HCT116 (cell line): Measurements from ENCODE around the gene PDK1. TPM values are rescaled to one million over a fixed set of nuclear protein-coding genes. Genes with fewer than 3 reads are reported as not detected.

ENCODE experiments used
- ATAC-seq: fragments of 200-7000 bp; cut with Tn5 transposase; 2 replicates; pipeline ENCODE4 v1.9.1; 2020; ENCODE audit warnings: mild to moderate bottlenecking, moderate library complexity
- BruUV-seq: library from RNA; stranded (reverse); fragments of 400-500 nt; replicated peaks from 2 replicates; lab custom pipeline; 2021; lab: Mats Ljungman, UMichigan
- CTCF ChIA-PET: fragments of 300-600 bp; sonication (Branson Sonifier 250); formaldehyde crosslinking; loops from one replicate; lab custom pipeline; 2021; ENCODE audit warnings: antibody characterized with exemption; lab: Charles Lee
- POLR2A ChIA-PET: fragments of 300-600, 350-600 bp; sonication (Branson Sonifier 250); formaldehyde crosslinking; loops from one replicate; lab custom pipeline; 2021; ENCODE audit warnings: antibody characterized with exemption; lab: Charles Lee
- RAD21 ChIA-PET, 2 experiments: fragments of 300-600 bp; sonication (Branson Sonifier 250); formaldehyde crosslinking; loops; one replicate each; lab custom pipeline; 2023; ENCODE audit warnings: low total read pairs in 2 of 2; ENCODE audit not compliant: uncharacterized antibody in 2 of 2, unreplicated experiment in 2 of 2, low non-redundant PET in 1 of 2; lab: Charles Lee
- DNase-seq: peaks from one replicate; pipeline ENCODE4 v3.0.0-alpha.2; 2010; ENCODE audit warnings: low read depth, low spot score
- H2AFZ ChIP-seq: fragments of 200-600 bp; shearing (Covaris generic), sonication (generic); 2 replicates; pipeline ENCODE4 v1.6.1; 2017; ENCODE audit warnings: low read depth, mixed run types, mixed read lengths, antibody characterized with exemption, low read length; ENCODE audit not compliant: poor library complexity, severe bottlenecking
- H3K27ac ChIP-seq: 2 replicates; pipeline ENCODE4 v1.5.1; 2012; ENCODE audit warnings: low read depth, low read length
- H3K27me3 ChIP-seq: fragments of 200-600 bp; sonication (generic); 2 replicates; pipeline ENCODE4 v1.6.1; 2016; ENCODE audit warnings: mixed run types, low read length, mixed read lengths; ENCODE audit not compliant: insufficient read depth
- H3K36me3 ChIP-seq, 2 experiments: fragments of 200-500 bp in 1 of 2; fragments of 200-600 bp in 1 of 2; sonication (Bioruptor generic) in 1 of 2; sonication (generic) in 1 of 2; 2 replicates each; pipeline versions ENCODE4 v1.5.1 to v1.6.1; 2014 to 2016; ENCODE audit warnings: low read length in 2 of 2, inconsistent platforms in 1 of 2, mixed read lengths in 1 of 2, mixed run types in 1 of 2; ENCODE audit not compliant: insufficient read depth in 2 of 2, control insufficient read depth in 1 of 2
- H3K4me1 ChIP-seq, 2 experiments: fragments of 200-600 bp in 1 of 2; sonication (generic) in 1 of 2; 2 replicates each; pipeline versions ENCODE4 v1.5.1 to v1.6.1; 2012 to 2017; ENCODE audit warnings: low read length in 2 of 2, inconsistent platforms in 1 of 2, mild to moderate bottlenecking in 1 of 2, mixed read lengths in 1 of 2, mixed run types in 1 of 2, moderate library complexity in 1 of 2; ENCODE audit not compliant: insufficient read depth in 2 of 2, control insufficient read depth in 1 of 2
- H3K4me2 ChIP-seq: fragments of 200-600 bp; sonication (generic); 2 replicates; pipeline ENCODE4 v1.6.1; 2017; ENCODE audit warnings: mixed run types, low read length, mixed read lengths
- H3K4me3 ChIP-seq, 2 experiments: fragments of 200-600 bp in 1 of 2; sonication (generic) in 1 of 2; replicated peaks in 1 of 2; 2 replicates each; pipeline ENCODE4 v1.5.1; 2011 to 2016; ENCODE audit warnings: low read length in 2 of 2, control low read depth in 1 of 2, low read depth in 1 of 2, mild to moderate bottlenecking in 1 of 2, mixed read lengths in 1 of 2, mixed run types in 1 of 2
- H3K79me2 ChIP-seq: fragments of 200-600 bp; sonication (generic); 2 replicates; pipeline ENCODE4 v1.6.1; 2017; ENCODE audit warnings: mild to moderate bottlenecking, mixed run types, low read length, moderate library complexity, mixed read lengths; ENCODE audit not compliant: insufficient read depth
- H3K9ac ChIP-seq: fragments of 200-600 bp; sonication (generic); 2 replicates; pipeline ENCODE4 v1.6.1; 2016; ENCODE audit warnings: low read length, mixed read lengths
- H3K9me2 ChIP-seq: fragments of 200-600 bp; sonication (generic), shearing (Covaris generic); 2 replicates; pipeline ENCODE4 v1.6.1; 2017; ENCODE audit warnings: mixed run types, mild to moderate bottlenecking, moderate library complexity; ENCODE audit not compliant: insufficient read depth
- H3K9me3 ChIP-seq, 2 experiments: fragments of 200-500 bp in 1 of 2; fragments of 200-600 bp in 1 of 2; sonication (Bioruptor generic) in 1 of 2; sonication (generic) in 1 of 2; 2 replicates each; pipeline ENCODE4 v1.6.1; 2014 to 2017; ENCODE audit warnings: low read length in 2 of 2, mixed read lengths in 2 of 2, inconsistent platforms in 1 of 2, low read depth in 1 of 2, mild to moderate bottlenecking in 1 of 2, mixed run types in 1 of 2, moderate library complexity in 1 of 2; ENCODE audit not compliant: control insufficient read depth in 1 of 2, insufficient read depth in 1 of 2
- H4K20me1 ChIP-seq: fragments of 200-600 bp; sonication (generic), shearing (Covaris generic); 2 replicates; pipeline ENCODE4 v1.6.1; 2017; ENCODE audit warnings: mixed run types, mild to moderate bottlenecking, moderate library complexity; ENCODE audit not compliant: insufficient read depth
- CBX3 ChIP-seq: IDR thresholded peaks from 2 replicates; pipeline ENCODE4 v1.6.1; 2012; ENCODE audit warnings: low read depth
- EZH2 ChIP-seq: fragments of 200-600 bp; sonication (generic); IDR thresholded peaks from 2 replicates; pipeline ENCODE4 v1.6.1; 2017; ENCODE audit warnings: antibody characterized with exemption, mixed run types
- POLR2A ChIP-seq: IDR thresholded peaks from 2 replicates; pipeline ENCODE4 v1.7.0; 2011; ENCODE audit warnings: borderline replicate concordance; ENCODE audit not compliant: insufficient read depth, insufficient read length; ENCODE audit errors: extremely low read depth
- RAD21 ChIP-seq: IDR thresholded peaks from 2 replicates; pipeline ENCODE4 v1.6.1; 2012; ENCODE audit warnings: low read depth, mild to moderate bottlenecking
- SIN3A ChIP-seq: IDR thresholded peaks from 2 replicates; pipeline ENCODE4 v1.6.1; 2012; ENCODE audit warnings: low read depth
- SRF ChIP-seq: IDR thresholded peaks from 2 replicates; pipeline ENCODE4 v1.6.1; 2012; ENCODE audit warnings: low read depth
- ZNF274 ChIP-seq: fragments of 200-500 bp; sonication (Bioruptor generic); IDR thresholded peaks from 2 replicates; pipeline ENCODE4 v1.6.1; 2014; ENCODE audit warnings: mild to moderate bottlenecking, low read depth, low read length, inconsistent platforms
- intact Hi-C: fragments of 100-400 bp; cut with micrococcal nuclease; formaldehyde crosslinking; loops from 2 replicates; pipeline ENCODE4 v1.10.0; 2022
- total RNA-seq: library from RNA; stranded (reverse); gene quantifications from one replicate; pipeline ENCODE4 v1.2.1, GENCODE V29; 2021; ENCODE audit not compliant: unreplicated experiment
- TF ChIP-seq, protein P1 (sequence below), 3 experiments: fragments of 200-600 bp in 1 of 3; sonication (generic) in 1 of 3; IDR thresholded peaks in 2 of 3; conservative IDR thresholded peaks in 1 of 3; 2 replicates each; pipeline ENCODE4 v1.5.1; 2012 to 2017; ENCODE audit warnings: low read depth in 2 of 3, low read length in 2 of 3, antibody characterized with exemption in 1 of 3, borderline replicate concordance in 1 of 3, control low read depth in 1 of 3, mild to moderate bottlenecking in 1 of 3, mixed read lengths in 1 of 3, mixed run types in 1 of 3, moderate library complexity in 1 of 3; ENCODE audit not compliant: insufficient read depth in 1 of 3
- TF ChIP-seq, protein P2 (sequence below): IDR thresholded peaks from 2 replicates; pipeline ENCODE4 v1.6.1; 2012

The PDK1 gene
- total RNA-seq, 1 experiment from 2014 or later = 21.3 TPM

DNA sequence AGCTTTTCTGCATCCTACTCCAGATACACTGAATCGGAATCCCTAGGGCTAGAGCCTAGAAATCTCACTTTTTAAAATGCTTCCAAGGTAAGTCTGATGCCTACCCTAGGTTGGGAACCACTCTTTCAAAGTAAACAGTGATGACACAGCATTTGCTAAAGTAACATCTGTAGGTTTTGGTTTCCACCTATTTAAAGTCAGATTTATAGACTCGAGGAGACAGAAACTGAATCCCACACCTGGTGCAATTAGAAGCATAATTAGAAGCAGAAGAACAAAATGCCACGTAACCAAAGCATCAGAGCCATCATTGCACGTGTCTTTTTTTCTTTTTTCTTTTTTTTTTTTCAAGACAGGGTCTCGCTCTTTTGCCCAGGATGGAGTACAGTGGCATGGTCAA, 40.9 kb downstream of the PDK1 start:
- Histone ChIP-seq H3K4me1 (no peaks in the 10 kb centered on the region), H2AFZ (no peak overlapping the region), H3K4me2 (no peak overlapping the region), H3K27me3 (no peaks in the 10 kb centered on the region), H3K79me2 (no peaks in the 10 kb centered on the region), H3K36me3 (peaks cover 9 to 23% of the 10 kb centered on the region in 2 experiments), H4K20me1 (no peaks in the 10 kb centered on the region; the same call in 1 of the 2 replicates), H3K27ac (no peak overlapping the region), H3K9me3 (no peaks in the 10 kb centered on the region), H3K4me3 (no peak overlapping the region), H3K9me2 (no peaks in the 10 kb centered on the region), H3K9ac (no peak overlapping the region)
- TF ChIP-seq, protein P1, sequence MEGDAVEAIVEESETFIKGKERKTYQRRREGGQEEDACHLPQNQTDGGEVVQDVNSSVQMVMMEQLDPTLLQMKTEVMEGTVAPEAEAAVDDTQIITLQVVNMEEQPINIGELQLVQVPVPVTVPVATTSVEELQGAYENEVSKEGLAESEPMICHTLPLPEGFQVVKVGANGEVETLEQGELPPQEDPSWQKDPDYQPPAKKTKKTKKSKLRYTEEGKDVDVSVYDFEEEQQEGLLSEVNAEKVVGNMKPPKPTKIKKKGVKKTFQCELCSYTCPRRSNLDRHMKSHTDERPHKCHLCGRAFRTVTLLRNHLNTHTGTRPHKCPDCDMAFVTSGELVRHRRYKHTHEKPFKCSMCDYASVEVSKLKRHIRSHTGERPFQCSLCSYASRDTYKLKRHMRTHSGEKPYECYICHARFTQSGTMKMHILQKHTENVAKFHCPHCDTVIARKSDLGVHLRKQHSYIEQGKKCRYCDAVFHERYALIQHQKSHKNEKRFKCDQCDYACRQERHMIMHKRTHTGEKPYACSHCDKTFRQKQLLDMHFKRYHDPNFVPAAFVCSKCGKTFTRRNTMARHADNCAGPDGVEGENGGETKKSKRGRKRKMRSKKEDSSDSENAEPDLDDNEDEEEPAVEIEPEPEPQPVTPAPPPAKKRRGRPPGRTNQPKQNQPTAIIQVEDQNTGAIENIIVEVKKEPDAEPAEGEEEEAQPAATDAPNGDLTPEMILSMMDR (IDR thresholded peaks at IDR 0.05 in 2 of 3, conservative IDR thresholded peaks at IDR 0.05 in 1 of 3; ENCODE audit: borderline replicate concordance in 1 of 3, insufficient read depth in 1 of 3, low read depth in 2 of 3, low read length in 2 of 3) = no peak
- TF ChIP-seq, protein P2, sequence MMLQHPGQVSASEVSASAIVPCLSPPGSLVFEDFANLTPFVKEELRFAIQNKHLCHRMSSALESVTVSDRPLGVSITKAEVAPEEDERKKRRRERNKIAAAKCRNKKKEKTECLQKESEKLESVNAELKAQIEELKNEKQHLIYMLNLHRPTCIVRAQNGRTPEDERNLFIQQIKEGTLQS = no peak
- TF ChIP-seq RAD21 (no peak), ZNF274 (no peak), CBX3 (no peak)
- ChIA-PET RAD21 (no interaction called here), POLR2A (no interaction called here), CTCF (interaction anchor here (0.8 to 2.3 kb wide), 3 partner anchors 16 to 114 kb away, joined by 3 to 7 read pairs (median 3); no protein-coding TSS in a partner anchor)
- ATAC-seq = no peak
- intact Hi-C loops = no loop called here
- no TSS peak for BruUV-seq
- DNase-seq = no peak

DNA sequence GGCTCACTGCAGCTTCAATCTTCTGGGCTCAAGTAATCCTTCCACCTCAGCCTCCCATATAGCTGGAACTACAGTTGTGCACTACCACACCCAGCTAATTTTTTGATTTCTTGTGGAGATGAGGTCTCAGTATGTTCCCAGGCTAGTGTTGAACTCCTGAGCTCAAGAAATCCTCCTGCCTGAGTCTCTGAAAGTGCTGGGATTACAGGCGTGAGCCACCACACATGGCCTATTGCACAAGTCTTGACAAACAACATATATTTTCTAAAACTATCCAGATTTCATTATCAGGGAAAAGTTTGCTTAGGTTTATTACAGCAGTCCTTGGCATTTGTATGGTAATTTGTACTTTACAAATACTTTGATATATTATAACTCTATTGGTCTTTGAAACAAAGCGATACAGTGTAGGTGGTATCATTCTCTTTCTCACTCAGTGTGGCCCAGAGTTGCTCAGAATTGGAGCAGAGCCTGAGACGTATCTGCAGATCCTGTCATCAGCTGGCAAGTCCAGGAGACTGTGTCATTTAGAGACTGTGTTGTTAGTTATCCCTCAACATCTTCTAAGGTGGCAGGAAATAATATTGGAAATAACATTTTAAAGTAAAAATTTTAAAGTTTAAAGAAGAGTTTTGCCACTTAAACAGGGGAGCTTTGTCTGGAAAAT, 41.4 kb downstream of the PDK1 start:
- H3K4me3 ChIP-seq = no peak overlapping the region
- TF ChIP-seq SRF = no peak
- no peak for TF ChIP-seq POLR2A
- TF ChIP-seq SIN3A = no peak
- TF ChIP-seq EZH2 = no peak
- TF ChIP-seq, all 23 proteins: peak for 0
- Histone ChIP-seq H3K36me3 (peaks cover 9 to 23% of the 10 kb centered on the region in 2 experiments), H3K4me1 (no peaks in the 10 kb centered on the region), H3K79me2 (no peaks in the 10 kb centered on the region), H2AFZ (no peak overlapping the region), H4K20me1 (no peaks in the 10 kb centered on the region; the same call in 1 of the 2 replicates), H3K9me2 (no peaks in the 10 kb centered on the region), H3K9me3 (no peaks in the 10 kb centered on the region), H3K27ac (no peak overlapping the region), H3K4me2 (no peak overlapping the region), H3K27me3 (no peaks in the 10 kb centered on the region), H3K9ac (no peak overlapping the region)
- intact Hi-C loops = no loop called here
- RAD21 ChIA-PET = no interaction called here
- DNase-seq (no peak), ATAC-seq (no peak)
- POLR2A ChIA-PET = no interaction called here
- CTCF ChIA-PET = interaction anchor here (1.2 to 2.3 kb wide), 2 partner anchors 16 to 113 kb away, joined by 3 to 7 read pairs; no protein-coding TSS in a partner anchor
- no TSS peak for BruUV-seq
